Mesenchymal stem cell (in vitro differentiated cells and primary cell): ENCODE measurements around the gene FAM222A.
A peak's percentile ranks its signal among the peaks of the same experiment; 100 is the strongest.

Experiments used
- DNase-seq: peaks from one replicate; pipeline ENCODE4 v3.0.0-alpha.2; 2013
- H2AFZ ChIP-seq: one replicate; pipeline ENCODE4 v1.6.1; 2013; ENCODE audit warnings: low read depth, mild to moderate bottlenecking, control low read depth, inconsistent platforms, low read length, moderate library complexity
- H2AK5ac ChIP-seq: 2 replicates; pipeline ENCODE4 v1.6.1; 2013; ENCODE audit warnings: low read length, moderate library complexity, mild to moderate bottlenecking, inconsistent platforms; ENCODE audit not compliant: severe bottlenecking
- H2BK120ac ChIP-seq: one replicate; pipeline ENCODE4 v1.6.1; 2013; ENCODE audit warnings: low read depth, mild to moderate bottlenecking, inconsistent platforms, low read length, moderate library complexity
- H2BK12ac ChIP-seq, 2 experiments: one replicate each; pipeline ENCODE4 v1.6.1; 2013; ENCODE audit warnings: inconsistent platforms in 2 of 2, low read length in 2 of 2, mild to moderate bottlenecking in 2 of 2, moderate library complexity in 2 of 2, control low read depth in 1 of 2
- H2BK15ac ChIP-seq: one replicate; pipeline ENCODE4 v1.6.1; 2013; ENCODE audit warnings: mild to moderate bottlenecking, low read depth, inconsistent platforms; ENCODE audit not compliant: poor library complexity, severe bottlenecking
- H2BK5ac ChIP-seq: 2 replicates; pipeline ENCODE4 v1.6.1; 2013; ENCODE audit warnings: low read depth, mild to moderate bottlenecking, low read length, control low read depth, inconsistent platforms; ENCODE audit not compliant: poor library complexity, severe bottlenecking
- H3K14ac ChIP-seq, 2 experiments: one replicate each; pipeline ENCODE4 v1.6.1; 2013; ENCODE audit warnings: inconsistent platforms in 2 of 2, low read length in 2 of 2, control low read depth in 1 of 2, mild to moderate bottlenecking in 1 of 2, moderate library complexity in 1 of 2
- H3K18ac ChIP-seq, 2 experiments: one replicate each; pipeline ENCODE4 v1.6.1; 2013; ENCODE audit warnings: inconsistent platforms in 2 of 2, low read length in 2 of 2, control low read depth in 1 of 2, low read depth in 1 of 2, mild to moderate bottlenecking in 1 of 2
- H3K23ac ChIP-seq, 2 experiments: one replicate each; pipeline ENCODE4 v1.6.1; 2013; ENCODE audit warnings: inconsistent platforms in 2 of 2, low read length in 2 of 2, mild to moderate bottlenecking in 2 of 2, moderate library complexity in 2 of 2, control low read depth in 1 of 2
- H3K27ac ChIP-seq: 2 replicates; pipeline ENCODE4 v1.5.1; 2013; ENCODE audit warnings: mild to moderate bottlenecking, moderate library complexity, low read length, control low read depth, inconsistent platforms; ENCODE audit not compliant: poor library complexity, severe bottlenecking
- H3K27me3 ChIP-seq, 2 experiments: 2 replicates each; pipeline versions ENCODE4 v1.6.1 to v1.7.0; 2013; ENCODE audit warnings: low read length in 2 of 2, mild to moderate bottlenecking in 2 of 2, moderate library complexity in 2 of 2, control low read depth in 1 of 2, inconsistent platforms in 1 of 2; ENCODE audit not compliant: control insufficient read depth in 1 of 2, insufficient read depth in 1 of 2
- H3K36me3 ChIP-seq, 2 experiments: 2 replicates each; pipeline versions ENCODE4 v1.6.1 to v1.7.0; 2013; ENCODE audit warnings: low read length in 2 of 2, control low read depth in 1 of 2, inconsistent platforms in 1 of 2, low read depth in 1 of 2, mild to moderate bottlenecking in 1 of 2; ENCODE audit not compliant: insufficient read depth in 2 of 2, control insufficient read depth in 1 of 2
- H3K4ac ChIP-seq, 2 experiments: one replicate each; pipeline ENCODE4 v1.6.1; 2013; ENCODE audit warnings: inconsistent platforms in 2 of 2, low read length in 2 of 2, mild to moderate bottlenecking in 2 of 2, moderate library complexity in 2 of 2, control low read depth in 1 of 2, low read depth in 1 of 2
- H3K4me1 ChIP-seq: 2 replicates; pipeline ENCODE4 v1.6.1; 2013; ENCODE audit warnings: low read depth, low read length, control low read depth; ENCODE audit not compliant: control insufficient read depth, insufficient read depth
- H3K4me2 ChIP-seq: 2 replicates; pipeline ENCODE4 v1.6.1; 2013; ENCODE audit warnings: low read length, mild to moderate bottlenecking, inconsistent platforms; ENCODE audit not compliant: poor library complexity, severe bottlenecking
- H3K4me3 ChIP-seq, 2 experiments: 2 replicates each; pipeline versions ENCODE4 v1.5.1 to v1.7.0; 2013; ENCODE audit warnings: low read length in 2 of 2, mild to moderate bottlenecking in 2 of 2, control low read depth in 1 of 2, low read depth in 1 of 2; ENCODE audit not compliant: insufficient read depth in 1 of 2
- H3K79me1 ChIP-seq: replicated peaks from 2 replicates; pipeline ENCODE4 v1.6.1; 2013; ENCODE audit warnings: mild to moderate bottlenecking, control low read depth, low read length, inconsistent platforms; ENCODE audit not compliant: poor library complexity, severe bottlenecking
- H3K9ac ChIP-seq: 2 replicates; pipeline ENCODE4 v1.7.0; 2013; ENCODE audit warnings: mild to moderate bottlenecking, low read length, moderate library complexity
- H3K9me3 ChIP-seq: 2 replicates; pipeline ENCODE4 v1.7.0; 2013; ENCODE audit warnings: mild to moderate bottlenecking, low read length; ENCODE audit not compliant: control insufficient read depth
- H4K8ac ChIP-seq: one replicate; pipeline ENCODE4 v1.6.1; 2013; ENCODE audit warnings: inconsistent platforms, mild to moderate bottlenecking, low read length, moderate library complexity
- H4K91ac ChIP-seq: one replicate; pipeline ENCODE4 v1.6.1; 2013; ENCODE audit warnings: mild to moderate bottlenecking, low read length, inconsistent platforms
- whole genome bisulfite sequencing: methylation state at CpG from one replicate; pipeline ENCODE4 v1.1.7; 2013; ENCODE audit warnings: mixed read lengths; 5-methylcytosine and 5-hydroxymethylcytosine counted together

The FAM222A gene

GRCh38 chr12:109728921-109729320, 15.3 kb downstream of the FAM222A start:
- Histone ChIP-seq H4K91ac (no peak overlapping the region), H3K27ac (no peak overlapping the region), H3K4me1 (no peaks in the 10 kb centered on the region), H3K79me1 (no peaks in the 10 kb centered on the region), H3K9me3 (no peaks in the 10 kb centered on the region), H2AFZ (no peak overlapping the region), H3K36me3 (no peaks in the 10 kb centered on the region), H3K18ac (no peak overlapping the region), H3K4ac (no peak overlapping the region), H2BK12ac (no peak overlapping the region), H3K4me2 (no peak overlapping the region), H3K23ac (no peak overlapping the region), H3K27me3 (peaks cover 43 to 76% of the 10 kb centered on the region in 2 experiments), H3K4me3 (no peak overlapping the region), H3K9ac (no peak overlapping the region), H2BK15ac (no peak overlapping the region), H3K14ac (no peak overlapping the region), H4K8ac (no peak overlapping the region), H2BK5ac (no peak overlapping the region), H2BK120ac (no peak overlapping the region), H2AK5ac (no peak overlapping the region)
- DNase-seq, result no peak
- WGBS, result 100% methylated on average over 1 of the region's 1 CpG

GRCh38 chr12:109729371-109729781, 15.8 kb downstream of the FAM222A start:
- H2AFZ ChIP-seq, result no peak overlapping the region
- no peak overlapping the region for H4K8ac ChIP-seq
- 87% methylated on average over 18 of the region's 18 CpGs for WGBS
- DNase-seq, result no peak
- H2AK5ac ChIP-seq, result no peak overlapping the region
- no peak overlapping the region for H4K91ac ChIP-seq
- H2BK120ac ChIP-seq, result no peak overlapping the region
- H2BK5ac ChIP-seq, result no peak overlapping the region
- no peak overlapping the region for H3K14ac ChIP-seq
- no peaks in the 10 kb centered on the region for H3K36me3 ChIP-seq
- H2BK12ac ChIP-seq, result no peak overlapping the region
- H3K79me1 ChIP-seq, result no peaks in the 10 kb centered on the region
- H3K27ac ChIP-seq, result no peak overlapping the region
- no peak overlapping the region for H2BK15ac ChIP-seq
- H3K18ac ChIP-seq, result no peak overlapping the region
- H3K23ac ChIP-seq, result no peak overlapping the region
- no peak overlapping the region for H3K4me3 ChIP-seq
- no peak overlapping the region for H3K4me2 ChIP-seq
- peaks cover 47 to 76% of the 10 kb centered on the region in 2 experiments for H3K27me3 ChIP-seq
- H3K9ac ChIP-seq, result no peak overlapping the region
- peaks cover 3% of the 10 kb centered on the region for H3K4me1 ChIP-seq
- no peak overlapping the region for H3K4ac ChIP-seq
- H3K9me3 ChIP-seq, result no peaks in the 10 kb centered on the region

- H2AFZ ChIP-seq, result no peak overlapping the region
- no peak overlapping the region for H3K4me3 ChIP-seq
- no peak overlapping the region for H2BK5ac ChIP-seq
- peaks cover 5% of the 10 kb centered on the region for H3K4me1 ChIP-seq
- DNase-seq, result no peak
- H2BK15ac ChIP-seq, result no peak overlapping the region
- H2BK12ac ChIP-seq, result no peak overlapping the region
- H3K27ac ChIP-seq, result no peak overlapping the region
- H3K36me3 ChIP-seq, result no peaks in the 10 kb centered on the region
- no peaks in the 10 kb centered on the region for H3K9me3 ChIP-seq
- H2AK5ac ChIP-seq, result no peak overlapping the region
- H3K4ac ChIP-seq, result no peak overlapping the region
- peaks cover 51 to 77% of the 10 kb centered on the region in 2 experiments for H3K27me3 ChIP-seq
- H3K9ac ChIP-seq, result no peak overlapping the region
- no peak overlapping the region for H3K4me2 ChIP-seq
- H3K23ac ChIP-seq, result no peak overlapping the region
- H2BK120ac ChIP-seq, result no peak overlapping the region
- WGBS, result 88% methylated on average over 4 of the region's 9 CpGs
- H3K18ac ChIP-seq, result no peak overlapping the region
- no peak overlapping the region for H4K8ac ChIP-seq
- no peaks in the 10 kb centered on the region for H3K79me1 ChIP-seq
- no peak overlapping the region for H3K14ac ChIP-seq
- no peak overlapping the region for H4K91ac ChIP-seq
These were observed 16.2 kb downstream of the FAM222A start for GRCh38 chr12:109729801-109730200.

- Histone ChIP-seq H3K79me1 (no peaks in the 10 kb centered on the region), H2BK5ac (no peak overlapping the region), H3K27ac (no peak overlapping the region), H3K4ac (no peak overlapping the region), H2BK12ac (no peak overlapping the region), H3K9ac (no peak overlapping the region), H3K18ac (no peak overlapping the region), H3K4me3 (peak overlapping the region in 1 of 2 experiments; percentile 32), H3K4me2 (no peak overlapping the region), H3K36me3 (no peaks in the 10 kb centered on the region), H3K27me3 (peaks cover 58 to 80% of the 10 kb centered on the region in 2 experiments), H2BK15ac (no peak overlapping the region), H2AFZ (no peak overlapping the region), H3K23ac (no peak overlapping the region), H4K8ac (no peak overlapping the region), H3K9me3 (no peaks in the 10 kb centered on the region), H2AK5ac (no peak overlapping the region), H4K91ac (no peak overlapping the region), H3K4me1 (peaks cover 5% of the 10 kb centered on the region), H3K14ac (no peak overlapping the region), H2BK120ac (no peak overlapping the region)
- DNase-seq, result no peak
- WGBS, result 82% methylated on average over 15 of the region's 15 CpGs
These were observed 16.9 kb downstream of the FAM222A start for GRCh38 chr12:109730306-109731145.
